H1 (cell line): ENCODE data around the gene CAD. TPM values are rescaled to one million over a fixed set of nuclear protein-coding genes. Genes with fewer than 3 reads are reported as not detected.

Experiments
- CTCF ChIA-PET: fragments of 300-600 bp; sonication (Branson Sonifier 250); formaldehyde crosslinking; loops from one replicate; lab custom pipeline; 2021; ENCODE audit not compliant: partially characterized antibody; lab: Charles Lee
- POLR2A ChIA-PET: fragments of 300-600 bp; sonication (Branson Sonifier 250); formaldehyde crosslinking; loops from one replicate; lab custom pipeline; 2021; ENCODE audit warnings: inconsistent platforms; ENCODE audit not compliant: partially characterized antibody; lab: Charles Lee
- DNase-seq, 2 experiments: peaks; one replicate each; pipeline versions ENCODE4 v3.0.0 to v3.0.0-alpha.2; 2010 to 2022; ENCODE audit warnings: low spot score in 2 of 2, low read depth in 1 of 2, mixed read lengths in 1 of 2
- FAIRE-seq: peaks from 2 replicates; lab custom pipeline; 2011; peaks lifted over from hg19 to GRCh38; lab: Jason Lieb, UNC
- H2AFZ ChIP-seq: 2 replicates; pipeline ENCODE4 v1.8.1; 2012; ENCODE audit warnings: low read length, inconsistent platforms
- H2AK5ac ChIP-seq: 2 replicates; pipeline ENCODE4 v1.6.1; 2013; ENCODE audit warnings: low read depth, low read length
- H2BK120ac ChIP-seq: replicated peaks from 2 replicates; pipeline ENCODE3; 2013; ENCODE audit warnings: low read depth, low read length, inconsistent platforms
- H2BK12ac ChIP-seq: 2 replicates; pipeline ENCODE4 v1.6.1; 2013; ENCODE audit warnings: low read depth, low read length
- H2BK15ac ChIP-seq: 2 replicates; pipeline ENCODE4 v1.6.1; 2013; ENCODE audit warnings: low read length
- H2BK20ac ChIP-seq: 2 replicates; pipeline ENCODE4 v1.6.1; 2013; ENCODE audit warnings: low read length
- H2BK5ac ChIP-seq: 2 replicates; pipeline ENCODE4 v1.6.1; 2013; ENCODE audit warnings: low read depth, low read length
- H3K14ac ChIP-seq: 2 replicates; pipeline ENCODE4 v1.6.1; 2013; ENCODE audit warnings: inconsistent platforms; ENCODE audit not compliant: insufficient read length
- H3K18ac ChIP-seq: 2 replicates; pipeline ENCODE4 v1.6.1; 2013; ENCODE audit warnings: low read length; ENCODE audit errors: extremely low read depth
- H3K23ac ChIP-seq: 2 replicates; pipeline ENCODE4 v1.6.1; 2013; ENCODE audit warnings: inconsistent platforms; ENCODE audit not compliant: insufficient read length
- H3K23me2 ChIP-seq: 2 replicates; pipeline ENCODE4 v1.6.1; 2013; ENCODE audit warnings: low read depth, low read length
- H3K27ac ChIP-seq: 2 replicates; pipeline ENCODE4 v1.6.1; 2011; ENCODE audit warnings: low read depth, low read length, inconsistent platforms
- H3K27me3 ChIP-seq, 4 experiments: replicated peaks in 1 of 4; 1 replicate in 1 of 4; 2 replicates in 3 of 4; pipeline versions ENCODE4 v1.6.1 to v1.8.1; 2011 to 2013; ENCODE audit warnings: low read length in 3 of 4, mild to moderate bottlenecking in 3 of 4, inconsistent platforms in 2 of 4, mixed read lengths in 2 of 4, moderate library complexity in 1 of 4; ENCODE audit not compliant: control insufficient read depth in 3 of 4, insufficient read depth in 3 of 4; ENCODE audit errors: extremely low read depth in 1 of 4
- H3K36me3 ChIP-seq, 4 experiments: 2 replicates each; pipeline versions ENCODE4 v1.6.1 to v1.8.1; 2011 to 2013; ENCODE audit warnings: mild to moderate bottlenecking in 4 of 4, low read length in 3 of 4, moderate library complexity in 2 of 4, control low read depth in 1 of 4, inconsistent platforms in 1 of 4; ENCODE audit not compliant: insufficient read depth in 4 of 4, control insufficient read depth in 2 of 4
- H3K4ac ChIP-seq: replicated peaks from 2 replicates; pipeline ENCODE3; 2013; ENCODE audit warnings: low read length, low read depth, mixed read lengths, inconsistent platforms; ENCODE audit not compliant: insufficient read length
- H3K4me1 ChIP-seq, 4 experiments: replicated peaks in 1 of 4; 1 replicate in 1 of 4; 2 replicates in 3 of 4; pipeline versions ENCODE4 v1.6.1 to v1.8.1; 2011 to 2013; ENCODE audit warnings: low read length in 3 of 4, inconsistent platforms in 2 of 4, mixed read lengths in 1 of 4; ENCODE audit not compliant: insufficient read depth in 4 of 4, control insufficient read depth in 3 of 4
- H3K4me2 ChIP-seq, 2 experiments: 2 replicates each; pipeline versions ENCODE4 v1.6.1 to v1.8.1; 2011 to 2013; ENCODE audit warnings: low read depth in 2 of 2, low read length in 2 of 2, control low read depth in 1 of 2, inconsistent platforms in 1 of 2, mild to moderate bottlenecking in 1 of 2; ENCODE audit not compliant: insufficient read depth in 1 of 2
- H3K4me3 ChIP-seq, 4 experiments: fragments of 200-600, 300-600 bp in 1 of 4; sonication (generic), shearing (Covaris generic), sonication (Bioruptor Twin) in 1 of 4; 2 replicates each; pipeline versions ENCODE4 v1.5.1 to v1.8.1; 2011 to 2016; ENCODE audit warnings: low read length in 4 of 4, low read depth in 3 of 4, control low read depth in 2 of 4, inconsistent platforms in 2 of 4, mild to moderate bottlenecking in 2 of 4, mixed read lengths in 1 of 4, moderate library complexity in 1 of 4; ENCODE audit not compliant: insufficient read depth in 2 of 4; ENCODE audit errors: extremely low read depth in 1 of 4
- H3K56ac ChIP-seq: replicated peaks from 2 replicates; pipeline ENCODE3; 2013; ENCODE audit warnings: low read depth, mild to moderate bottlenecking, mixed read lengths, low read length, inconsistent platforms; ENCODE audit not compliant: insufficient read length
- H3K79me1 ChIP-seq: 2 replicates; pipeline ENCODE4 v1.6.1; 2013; ENCODE audit warnings: low read depth, low read length, control low read depth
- H3K79me2 ChIP-seq, 2 experiments: 2 replicates each; pipeline versions ENCODE4 v1.6.1 to v1.8.1; 2012 to 2013; ENCODE audit warnings: low read length in 2 of 2, mild to moderate bottlenecking in 2 of 2, inconsistent platforms in 1 of 2; ENCODE audit not compliant: insufficient read depth in 2 of 2, control insufficient read depth in 1 of 2
- H3K9ac ChIP-seq, 4 experiments: replicated peaks in 1 of 4; 1 replicate in 1 of 4; 2 replicates in 3 of 4; pipeline versions ENCODE4 v1.6.1 to v1.8.1; 2011 to 2013; ENCODE audit warnings: low read depth in 3 of 4, low read length in 3 of 4, control low read depth in 2 of 4, mild to moderate bottlenecking in 2 of 4, moderate library complexity in 2 of 4, inconsistent platforms in 1 of 4; ENCODE audit errors: extremely low read depth in 1 of 4
- H3K9me3 ChIP-seq, 2 experiments: 2 replicates each; pipeline versions ENCODE4 v1.6.1 to v1.8.1; 2012 to 2013; ENCODE audit warnings: mild to moderate bottlenecking in 2 of 2, moderate library complexity in 2 of 2, control low read depth in 1 of 2, inconsistent platforms in 1 of 2, low read depth in 1 of 2, low read length in 1 of 2, mixed read lengths in 1 of 2; ENCODE audit not compliant: insufficient read depth in 2 of 2
- H4K20me1 ChIP-seq, 2 experiments: replicated peaks in 1 of 2; 2 replicates each; pipeline versions ENCODE3 to v1.8.1; 2011 to 2013; ENCODE audit warnings: inconsistent platforms in 2 of 2, low read length in 2 of 2, mild to moderate bottlenecking in 1 of 2; ENCODE audit not compliant: insufficient read depth in 2 of 2, control insufficient read depth in 1 of 2
- H4K5ac ChIP-seq: 2 replicates; pipeline ENCODE4 v1.6.1; 2013; ENCODE audit warnings: low read length, low read depth, mixed read lengths, inconsistent platforms; ENCODE audit not compliant: insufficient read length
- H4K8ac ChIP-seq: 2 replicates; pipeline ENCODE4 v1.8.0; 2013; ENCODE audit warnings: mild to moderate bottlenecking, moderate library complexity, low read length, inconsistent platforms; ENCODE audit not compliant: insufficient read depth; ENCODE audit errors: extremely low read depth
- H4K91ac ChIP-seq: replicated peaks from 2 replicates; pipeline ENCODE3; 2013; ENCODE audit warnings: low read length, mixed read lengths, inconsistent platforms; ENCODE audit not compliant: insufficient read length
- HDAC6 ChIP-seq: IDR thresholded peaks from one replicate; pipeline ENCODE4 v1.7.1; 2012; ENCODE audit warnings: low read depth, mild to moderate bottlenecking, inconsistent platforms, low read length, moderate library complexity
- ZNF274 ChIP-seq: IDR thresholded peaks from 2 replicates; pipeline ENCODE4 v1.7.0; 2012; ENCODE audit warnings: low read length, borderline replicate concordance; ENCODE audit errors: extremely low read depth
- WGBS, 2 experiments: shearing (Covaris generic) in 1 of 2; methylation state at CpG; one replicate each; pipeline versions ENCODE4 v1.1.6 to v1.1.7; 2013 to 2015; ENCODE audit warnings: low lambda C conversion rate in 2 of 2, mixed read lengths in 2 of 2, inconsistent platforms in 1 of 2, low coverage in 1 of 2, missing lambda C conversion rate in 1 of 2; ENCODE audit not compliant: insufficient replicate concordance in 2 of 2, insufficient coverage in 1 of 2, insufficient read length in 1 of 2; ENCODE audit errors: extremely low coverage in 1 of 2, missing lambda C conversion rate in 1 of 2; 5-methylcytosine and 5-hydroxymethylcytosine counted together
- polyA plus RNA-seq, 7 experiments: library from polyadenylated mRNA; depleted of rRNA in 3 of 7; stranded (reverse) in 5 of 7; unstranded in 2 of 7; fragments of >200 nt in 5 of 7; fragments of 200-250 nt in 2 of 7; gene quantifications; 1 replicate in 5 of 7; 2 replicates in 1 of 7; 4 replicates in 1 of 7; pipeline versions ENCODE4 v1.2.1 to v1.2.3, GENCODE V29; 2011 to 2013; ENCODE audit warnings: missing spikeins in 2 of 7, mixed read lengths in 2 of 7
- total RNA-seq: library from RNA; stranded (reverse); fragmentation: NEBNext Ultra II Directional; extraction: Animal tissue kit (Norgen Biotek cat#: 25700); gene quantifications from 2 replicates; pipeline ENCODE4 v1.2.1, GENCODE V29; 2021

Gene CAD
- total and polyA plus RNA-seq, 2 of the 8 experiments (the other 6 are each of a cell fraction or from before 2014, with no cell fraction given), result 130 to 146 TPM

GRCh38 chr2:27174638-27175037, 42.5 kb upstream of the CAD start:
- H2AK5ac ChIP-seq, result no peak overlapping the region
- no peak overlapping the region for H3K9ac ChIP-seq
- no peaks in the 10 kb centered on the region for H3K36me3 ChIP-seq
- no peaks in the 10 kb centered on the region for H3K79me2 ChIP-seq
- POLR2A ChIA-PET, result interaction anchor here (1.6 to 1.8 kb wide), 2 partner anchors 8 to 37 kb away, joined by 4 to 6 read pairs; partner anchors contain the start of genes ATRAID and SLC5A6
- H3K27ac ChIP-seq, result no peak overlapping the region
- FAIRE-seq (no peak), DNase-seq (no peak)
- no peak overlapping the region for H3K56ac ChIP-seq
- no peak overlapping the region for H2BK5ac ChIP-seq
- H3K79me1 ChIP-seq, result no peaks in the 10 kb centered on the region; the same call in 1 of the 2 replicates
- H3K9me3 ChIP-seq, result no peaks in the 10 kb centered on the region
- H4K91ac ChIP-seq, result no peak overlapping the region
- H2BK120ac ChIP-seq, result no peak overlapping the region
- H3K4me2 ChIP-seq, result no peak overlapping the region
- H2BK20ac ChIP-seq, result no peak overlapping the region
- no peak overlapping the region for H2BK12ac ChIP-seq
- H3K23me2 ChIP-seq, result no peaks in the 10 kb centered on the region; the same call in 1 of the 2 replicates
- H2AFZ ChIP-seq, result 0 out of 2 replicates have a peak overlapping the region, but pooled peaks have one; percentile 37
- H3K23ac ChIP-seq, result no peak overlapping the region
- WGBS, 2 experiments, result 73 to 100% methylated on average over 1 to 6 of the region's 6 CpGs
- no peak overlapping the region for H3K4me3 ChIP-seq
- H4K8ac ChIP-seq, result no peak overlapping the region
- H3K18ac ChIP-seq, result no peak overlapping the region
- no peak overlapping the region for H2BK15ac ChIP-seq
- H3K27me3 ChIP-seq, result no peaks in the 10 kb centered on the region; a peak in 4 of 7 replicates
- H3K4me1 ChIP-seq, result no peaks in the 10 kb centered on the region
- H3K4ac ChIP-seq, result no peak overlapping the region
- no peak overlapping the region for H4K5ac ChIP-seq
- H3K14ac ChIP-seq, result no peak overlapping the region
- TF ChIP-seq ZNF274 (no peak), HDAC6 (no peak)
- H4K20me1 ChIP-seq, result no peaks in the 10 kb centered on the region
- CTCF ChIA-PET, result interaction anchor here (0.9 to 5.0 kb wide), 8 partner anchors 10 to 108 kb away, joined by 3 to 26 read pairs (median 4); partner anchors contain the start of genes ABHD1, PREB and TRIM54
